ENCODE results near the gene PARP8.
"Not testable (repeated sequence)": the region's sequence is repeated elsewhere in the genome, so short reads cannot be mapped to it uniquely, and the experiment has no call there.

The PARP8 gene

GRCh38 chr5:50766462-50766861 is 100.0 kb downstream of the PARP8 start:
- H3K9me3 ChIP-seq (ENCODE audit: control insufficient read depth, low read length): no peaks in the 10 kb centered on the region
- peaks cover 51% of the 10 kb centered on the region for H3K36me3 ChIP-seq (ENCODE audit: control insufficient read depth, insufficient read depth, low read length)
- no peak overlapping the region for H3K27ac ChIP-seq (ENCODE audit: insufficient read depth, low read length, poor library complexity, severe bottlenecking)
- H3K4me3 ChIP-seq (ENCODE audit: insufficient read depth, low read depth, low read length, poor library complexity, severe bottlenecking): no peak overlapping the region
- no peaks in the 10 kb centered on the region for H3K27me3 ChIP-seq (replicated peaks; ENCODE audit: control insufficient read depth, insufficient read depth, low read length, poor library complexity, severe bottlenecking)
- H3K4me1 ChIP-seq (ENCODE audit: control insufficient read depth, insufficient read depth, low read length, poor library complexity, severe bottlenecking): no peaks in the 10 kb centered on the region
- no peak for DNase-seq

- Histone ChIP-seq H3K36me3 (ENCODE audit: control insufficient read depth, insufficient read depth, low read length) (peaks cover 51% of the 10 kb centered on the region), H3K9me3 (ENCODE audit: control insufficient read depth, low read length) (no peaks in the 10 kb centered on the region), H3K27ac (ENCODE audit: insufficient read depth, low read length, poor library complexity, severe bottlenecking) (no peak overlapping the region), H3K27me3 (replicated peaks; ENCODE audit: control insufficient read depth, insufficient read depth, low read length, poor library complexity, severe bottlenecking) (no peaks in the 10 kb centered on the region), H3K4me1 (ENCODE audit: control insufficient read depth, insufficient read depth, low read length, poor library complexity, severe bottlenecking) (no peaks in the 10 kb centered on the region), H3K4me3 (ENCODE audit: insufficient read depth, low read depth, low read length, poor library complexity, severe bottlenecking) (no peak overlapping the region)
- no peak for DNase-seq
Observed at GRCh38 chr5:50766967-50767366, 100.5 kb downstream of the PARP8 start.

GRCh38 chr5:50767588-50767987 is 101.2 kb downstream of the PARP8 start:
- H3K36me3 ChIP-seq (ENCODE audit: control insufficient read depth, insufficient read depth, low read length): peaks cover 49% of the 10 kb centered on the region

GRCh38 chr5:50768634-50769033 is 102.2 kb downstream of the PARP8 start:
- DNase-seq: no peak
- Histone ChIP-seq H3K27ac (ENCODE audit: insufficient read depth, low read length, poor library complexity, severe bottlenecking) (no peak overlapping the region), H3K36me3 (ENCODE audit: control insufficient read depth, insufficient read depth, low read length) (peaks cover 46% of the 10 kb centered on the region), H3K4me1 (ENCODE audit: control insufficient read depth, insufficient read depth, low read length, poor library complexity, severe bottlenecking) (no peaks in the 10 kb centered on the region), H3K4me3 (ENCODE audit: insufficient read depth, low read depth, low read length, poor library complexity, severe bottlenecking) (no peak overlapping the region), H3K9me3 (ENCODE audit: control insufficient read depth, low read length) (no peaks in the 10 kb centered on the region), H3K27me3 (replicated peaks; ENCODE audit: control insufficient read depth, insufficient read depth, low read length, poor library complexity, severe bottlenecking) (no peaks in the 10 kb centered on the region)

More at GRCh38 chr5:50767588-50767987, 101.2 kb downstream of the PARP8 start:
- no peak for DNase-seq
- no peak overlapping the region for H3K27ac ChIP-seq (ENCODE audit: insufficient read depth, low read length, poor library complexity, severe bottlenecking)
- H3K27me3 ChIP-seq (replicated peaks; ENCODE audit: control insufficient read depth, insufficient read depth, low read length, poor library complexity, severe bottlenecking): no peaks in the 10 kb centered on the region
- H3K9me3 ChIP-seq (ENCODE audit: control insufficient read depth, low read length): no peaks in the 10 kb centered on the region
- H3K4me3 ChIP-seq (ENCODE audit: insufficient read depth, low read depth, low read length, poor library complexity, severe bottlenecking): no peak overlapping the region
- H3K4me1 ChIP-seq (ENCODE audit: control insufficient read depth, insufficient read depth, low read length, poor library complexity, severe bottlenecking): no peaks in the 10 kb centered on the region

- H3K27me3 ChIP-seq (replicated peaks; ENCODE audit: control insufficient read depth, insufficient read depth, low read length, poor library complexity, severe bottlenecking): no peaks in the 10 kb centered on the region
- no peak for DNase-seq
- no peaks in the 10 kb centered on the region for H3K4me1 ChIP-seq (ENCODE audit: control insufficient read depth, insufficient read depth, low read length, poor library complexity, severe bottlenecking)
- no peaks in the 10 kb centered on the region for H3K9me3 ChIP-seq (ENCODE audit: control insufficient read depth, low read length)
- no peak overlapping the region for H3K4me3 ChIP-seq (ENCODE audit: insufficient read depth, low read depth, low read length, poor library complexity, severe bottlenecking)
- no peak overlapping the region for H3K27ac ChIP-seq (ENCODE audit: insufficient read depth, low read length, poor library complexity, severe bottlenecking)
- peaks cover 37% of the 10 kb centered on the region for H3K36me3 ChIP-seq (ENCODE audit: control insufficient read depth, insufficient read depth, low read length)
Observed at GRCh38 chr5:50770441-50770840, 104.0 kb downstream of the PARP8 start.

GRCh38 chr5:50774446-50775175 is 108.2 kb downstream of the PARP8 start:
- not testable (repeated sequence) for H3K4me1 ChIP-seq (ENCODE audit: control insufficient read depth, insufficient read depth, low read length, poor library complexity, severe bottlenecking); H3K27ac ChIP-seq (ENCODE audit: insufficient read depth, low read length, poor library complexity, severe bottlenecking); H3K4me3 ChIP-seq (ENCODE audit: insufficient read depth, low read depth, low read length, poor library complexity, severe bottlenecking); DNase-seq; H3K9me3 ChIP-seq (ENCODE audit: control insufficient read depth, low read length); H3K27me3 ChIP-seq (replicated peaks; ENCODE audit: control insufficient read depth, insufficient read depth, low read length, poor library complexity, severe bottlenecking)
- H3K36me3 ChIP-seq (ENCODE audit: control insufficient read depth, insufficient read depth, low read length): peaks cover 49% of the 10 kb centered on the region

GRCh38 chr5:50786073-50786472 is 119.6 kb downstream of the PARP8 start:
- DNase-seq: no peak

GRCh38 chr5:50791813-50792212 is 125.4 kb downstream of the PARP8 start:
- DNase-seq: no peak
- H3K4me1 ChIP-seq (ENCODE audit: control insufficient read depth, insufficient read depth, low read length, poor library complexity, severe bottlenecking): no peaks in the 10 kb centered on the region
- no peak overlapping the region for H3K4me3 ChIP-seq (ENCODE audit: insufficient read depth, low read depth, low read length, poor library complexity, severe bottlenecking)
- peaks cover 42% of the 10 kb centered on the region for H3K36me3 ChIP-seq (ENCODE audit: control insufficient read depth, insufficient read depth, low read length)
- H3K27me3 ChIP-seq (replicated peaks; ENCODE audit: control insufficient read depth, insufficient read depth, low read length, poor library complexity, severe bottlenecking): no peaks in the 10 kb centered on the region
- no peaks in the 10 kb centered on the region for H3K9me3 ChIP-seq (ENCODE audit: control insufficient read depth, low read length)
- no peak overlapping the region for H3K27ac ChIP-seq (ENCODE audit: insufficient read depth, low read length, poor library complexity, severe bottlenecking)

More at GRCh38 chr5:50786073-50786472, 119.6 kb downstream of the PARP8 start:
- Histone ChIP-seq H3K27me3 (replicated peaks; ENCODE audit: control insufficient read depth, insufficient read depth, low read length, poor library complexity, severe bottlenecking) (no peaks in the 10 kb centered on the region), H3K9me3 (ENCODE audit: control insufficient read depth, low read length) (no peaks in the 10 kb centered on the region), H3K36me3 (ENCODE audit: control insufficient read depth, insufficient read depth, low read length) (peaks cover 49% of the 10 kb centered on the region), H3K27ac (ENCODE audit: insufficient read depth, low read length, poor library complexity, severe bottlenecking) (no peak overlapping the region), H3K4me1 (ENCODE audit: control insufficient read depth, insufficient read depth, low read length, poor library complexity, severe bottlenecking) (no peaks in the 10 kb centered on the region), H3K4me3 (ENCODE audit: insufficient read depth, low read depth, low read length, poor library complexity, severe bottlenecking) (no peak overlapping the region)

GRCh38 chr5:50792843-50793242 is 126.4 kb downstream of the PARP8 start:
- Histone ChIP-seq H3K27ac (ENCODE audit: insufficient read depth, low read length, poor library complexity, severe bottlenecking) (no peak overlapping the region), H3K36me3 (ENCODE audit: control insufficient read depth, insufficient read depth, low read length) (peaks cover 53% of the 10 kb centered on the region), H3K27me3 (replicated peaks; ENCODE audit: control insufficient read depth, insufficient read depth, low read length, poor library complexity, severe bottlenecking) (no peaks in the 10 kb centered on the region), H3K4me3 (ENCODE audit: insufficient read depth, low read depth, low read length, poor library complexity, severe bottlenecking) (no peak overlapping the region), H3K4me1 (ENCODE audit: control insufficient read depth, insufficient read depth, low read length, poor library complexity, severe bottlenecking) (no peaks in the 10 kb centered on the region), H3K9me3 (ENCODE audit: control insufficient read depth, low read length) (no peaks in the 10 kb centered on the region)
- DNase-seq: no peak

GRCh38 chr5:50794812-50795211 is 128.4 kb downstream of the PARP8 start:
- H3K9me3 ChIP-seq (ENCODE audit: control insufficient read depth, low read length): no peaks in the 10 kb centered on the region
- H3K36me3 ChIP-seq (ENCODE audit: control insufficient read depth, insufficient read depth, low read length): peaks cover 47% of the 10 kb centered on the region
- H3K4me3 ChIP-seq (ENCODE audit: insufficient read depth, low read depth, low read length, poor library complexity, severe bottlenecking): no peak overlapping the region
- no peaks in the 10 kb centered on the region for H3K4me1 ChIP-seq (ENCODE audit: control insufficient read depth, insufficient read depth, low read length, poor library complexity, severe bottlenecking)
- H3K27ac ChIP-seq (ENCODE audit: insufficient read depth, low read length, poor library complexity, severe bottlenecking): no peak overlapping the region
- no peaks in the 10 kb centered on the region for H3K27me3 ChIP-seq (replicated peaks; ENCODE audit: control insufficient read depth, insufficient read depth, low read length, poor library complexity, severe bottlenecking)
- no peak for DNase-seq

Data from effector memory CD4-positive, alpha-beta T cell (primary cell).